ENCODE results near the gene GOLGA6A.
"Not testable (repeated sequence)": the region's sequence is repeated elsewhere in the genome, so short reads cannot be mapped to it uniquely, and the experiment has no call there.

Gene GOLGA6A

DNA sequence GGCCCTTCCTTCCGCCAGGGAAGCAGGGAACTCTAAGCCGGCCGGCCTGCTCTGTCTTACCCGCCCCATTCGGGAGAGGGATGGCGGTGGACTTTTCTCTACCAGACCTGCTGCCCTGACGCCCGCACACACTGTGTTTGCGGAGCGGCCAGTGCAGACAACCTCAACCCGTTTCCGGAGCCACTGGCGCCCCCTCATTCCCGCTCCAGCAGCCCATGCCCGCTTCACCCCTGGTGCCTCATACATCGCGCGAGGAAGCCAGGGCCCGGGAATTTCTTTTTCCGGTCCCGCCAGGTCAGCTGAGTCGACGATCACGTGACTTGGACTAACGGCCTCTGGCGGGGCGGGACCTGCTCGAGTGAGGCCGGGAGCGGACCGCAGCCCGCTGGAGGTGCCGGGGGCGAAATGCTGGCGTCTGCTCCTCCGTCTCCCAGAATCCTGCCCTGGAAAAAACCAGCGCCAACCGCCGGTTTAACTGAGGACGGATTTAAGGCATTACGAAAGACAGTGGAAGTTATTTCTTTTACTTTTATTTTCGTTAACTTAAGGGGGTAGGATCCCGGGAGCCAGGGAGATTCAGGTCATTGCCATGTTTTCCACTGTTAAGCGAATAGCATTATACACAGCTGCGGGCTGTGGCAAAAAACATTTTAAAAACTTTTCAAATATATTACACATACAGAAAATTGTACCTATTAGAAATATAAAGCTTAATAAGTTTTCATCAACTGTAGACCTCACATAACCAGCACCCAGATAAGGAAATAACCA lies 17.8 kb upstream of the GOLGA6A start (continued):
- TF ChIP-seq, protein P1, sequence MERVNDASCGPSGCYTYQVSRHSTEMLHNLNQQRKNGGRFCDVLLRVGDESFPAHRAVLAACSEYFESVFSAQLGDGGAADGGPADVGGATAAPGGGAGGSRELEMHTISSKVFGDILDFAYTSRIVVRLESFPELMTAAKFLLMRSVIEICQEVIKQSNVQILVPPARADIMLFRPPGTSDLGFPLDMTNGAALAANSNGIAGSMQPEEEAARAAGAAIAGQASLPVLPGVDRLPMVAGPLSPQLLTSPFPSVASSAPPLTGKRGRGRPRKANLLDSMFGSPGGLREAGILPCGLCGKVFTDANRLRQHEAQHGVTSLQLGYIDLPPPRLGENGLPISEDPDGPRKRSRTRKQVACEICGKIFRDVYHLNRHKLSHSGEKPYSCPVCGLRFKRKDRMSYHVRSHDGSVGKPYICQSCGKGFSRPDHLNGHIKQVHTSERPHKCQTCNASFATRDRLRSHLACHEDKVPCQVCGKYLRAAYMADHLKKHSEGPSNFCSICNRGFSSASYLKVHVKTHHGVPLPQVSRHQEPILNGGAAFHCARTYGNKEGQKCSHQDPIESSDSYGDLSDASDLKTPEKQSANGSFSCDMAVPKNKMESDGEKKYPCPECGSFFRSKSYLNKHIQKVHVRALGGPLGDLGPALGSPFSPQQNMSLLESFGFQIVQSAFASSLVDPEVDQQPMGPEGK (tag by site-specific recombination; IDR thresholded peaks at IDR 0.05), result peak; percentile 68
- TF ChIP-seq ZNF391 (tag by site-specific recombination; IDR thresholded peaks at IDR 0.05; ENCODE audit: borderline replicate concordance, low read depth) (peak; percentile 77; the same call in 1 of the 2 replicates), ZNF146 (tag by site-specific recombination; IDR thresholded peaks at IDR 0.05) (0 out of 2 replicates have a peak, but pooled peaks have one; percentile 27), ZNF561 (tag by site-specific recombination; IDR thresholded peaks at IDR 0.05; ENCODE audit: borderline replicate concordance) (peak; percentile 84), BCL11B (tag by site-specific recombination; IDR thresholded peaks at IDR 0.05; ENCODE audit: low read depth) (peak; percentile 55; the same call in 1 of the 2 replicates), GLIS1 (tag by site-specific recombination; IDR thresholded peaks at IDR 0.05) (peak; percentile 45; the same call in 1 of the 2 replicates), SP3 (tag by site-specific recombination; IDR thresholded peaks at IDR 0.05) (peak; percentile 82)
- TF ChIP-seq, protein P2, sequence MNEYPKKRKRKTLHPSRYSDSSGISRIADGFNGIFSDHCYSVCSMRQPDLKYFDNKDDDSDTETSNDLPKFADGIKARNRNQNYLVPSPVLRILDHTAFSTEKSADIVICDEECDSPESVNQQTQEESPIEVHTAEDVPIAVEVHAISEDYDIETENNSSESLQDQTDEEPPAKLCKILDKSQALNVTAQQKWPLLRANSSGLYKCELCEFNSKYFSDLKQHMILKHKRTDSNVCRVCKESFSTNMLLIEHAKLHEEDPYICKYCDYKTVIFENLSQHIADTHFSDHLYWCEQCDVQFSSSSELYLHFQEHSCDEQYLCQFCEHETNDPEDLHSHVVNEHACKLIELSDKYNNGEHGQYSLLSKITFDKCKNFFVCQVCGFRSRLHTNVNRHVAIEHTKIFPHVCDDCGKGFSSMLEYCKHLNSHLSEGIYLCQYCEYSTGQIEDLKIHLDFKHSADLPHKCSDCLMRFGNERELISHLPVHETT (tag by site-specific recombination; IDR thresholded peaks at IDR 0.05), result peak; percentile 92
- TF ChIP-seq, protein P3, sequence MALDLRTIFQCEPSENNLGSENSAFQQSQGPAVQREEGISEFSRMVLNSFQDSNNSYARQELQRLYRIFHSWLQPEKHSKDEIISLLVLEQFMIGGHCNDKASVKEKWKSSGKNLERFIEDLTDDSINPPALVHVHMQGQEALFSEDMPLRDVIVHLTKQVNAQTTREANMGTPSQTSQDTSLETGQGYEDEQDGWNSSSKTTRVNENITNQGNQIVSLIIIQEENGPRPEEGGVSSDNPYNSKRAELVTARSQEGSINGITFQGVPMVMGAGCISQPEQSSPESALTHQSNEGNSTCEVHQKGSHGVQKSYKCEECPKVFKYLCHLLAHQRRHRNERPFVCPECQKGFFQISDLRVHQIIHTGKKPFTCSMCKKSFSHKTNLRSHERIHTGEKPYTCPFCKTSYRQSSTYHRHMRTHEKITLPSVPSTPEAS (tag by site-specific recombination; IDR thresholded peaks at IDR 0.05), result peak; percentile 43; the same call in 1 of the 2 replicates
- TF ChIP-seq, protein P4, sequence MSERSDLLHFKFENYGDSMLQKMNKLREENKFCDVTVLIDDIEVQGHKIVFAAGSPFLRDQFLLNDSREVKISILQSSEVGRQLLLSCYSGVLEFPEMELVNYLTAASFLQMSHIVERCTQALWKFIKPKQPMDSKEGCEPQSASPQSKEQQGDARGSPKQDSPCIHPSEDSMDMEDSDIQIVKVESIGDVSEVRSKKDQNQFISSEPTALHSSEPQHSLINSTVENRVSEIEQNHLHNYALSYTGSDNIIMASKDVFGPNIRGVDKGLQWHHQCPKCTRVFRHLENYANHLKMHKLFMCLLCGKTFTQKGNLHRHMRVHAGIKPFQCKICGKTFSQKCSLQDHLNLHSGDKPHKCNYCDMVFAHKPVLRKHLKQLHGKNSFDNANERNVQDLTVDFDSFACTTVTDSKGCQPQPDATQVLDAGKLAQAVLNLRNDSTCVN (tag by site-specific recombination; optimal IDR thresholded peaks at IDR 0.05), result peak; percentile 47

DNA sequence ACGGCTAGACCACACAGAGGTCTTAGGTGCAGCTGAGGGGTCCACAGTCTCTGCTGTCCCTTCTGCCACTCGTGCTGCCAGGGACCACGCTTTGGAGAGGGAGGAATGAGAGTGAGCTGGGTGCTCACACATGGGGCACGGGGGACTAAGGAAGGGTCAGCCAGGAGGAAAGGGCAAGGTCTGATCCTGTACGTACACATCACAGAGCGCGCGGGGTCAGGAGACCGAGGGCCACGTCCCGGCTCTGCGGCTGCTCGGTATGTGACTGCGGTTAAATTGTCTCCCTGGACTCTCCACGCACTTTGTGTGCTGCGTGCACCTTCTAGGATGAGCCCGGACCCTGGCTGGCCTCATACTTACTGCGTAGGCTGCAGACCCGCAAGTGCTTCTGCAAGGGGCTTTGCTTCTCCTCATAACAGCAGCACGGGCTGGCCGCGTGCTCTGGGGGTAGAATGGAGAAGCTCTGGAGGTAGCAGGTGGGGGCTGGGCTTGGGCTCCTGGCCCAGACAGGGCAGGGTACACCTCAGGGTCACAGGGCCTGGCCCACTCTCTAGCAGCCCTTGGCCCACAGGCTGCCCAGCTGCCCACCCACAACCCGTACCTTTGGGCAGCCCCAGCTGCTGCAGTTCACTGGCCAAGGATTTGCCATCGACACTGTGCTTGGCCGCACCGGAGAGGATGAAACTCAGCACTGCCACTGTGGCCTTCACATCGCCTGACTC lies 14.6 kb upstream of the GOLGA6A start:
- H3K4me3 ChIP-seq (ENCODE audit: low read depth, low read length); CTCF ChIA-PET; POLR2A ChIA-PET; H3K27ac ChIP-seq (ENCODE audit: extremely low read depth, low read depth, low read length); H3K4me1 ChIP-seq (ENCODE audit: control insufficient read depth, insufficient read depth, low read length); H3K9me3 ChIP-seq (ENCODE audit: control insufficient read depth, insufficient read depth, low read depth, low read length); H3K36me3 ChIP-seq (ENCODE audit: control insufficient read depth in 2 of 2, insufficient read depth in 1 of 2, low read length in 2 of 2): not testable (repeated sequence)

DNA sequence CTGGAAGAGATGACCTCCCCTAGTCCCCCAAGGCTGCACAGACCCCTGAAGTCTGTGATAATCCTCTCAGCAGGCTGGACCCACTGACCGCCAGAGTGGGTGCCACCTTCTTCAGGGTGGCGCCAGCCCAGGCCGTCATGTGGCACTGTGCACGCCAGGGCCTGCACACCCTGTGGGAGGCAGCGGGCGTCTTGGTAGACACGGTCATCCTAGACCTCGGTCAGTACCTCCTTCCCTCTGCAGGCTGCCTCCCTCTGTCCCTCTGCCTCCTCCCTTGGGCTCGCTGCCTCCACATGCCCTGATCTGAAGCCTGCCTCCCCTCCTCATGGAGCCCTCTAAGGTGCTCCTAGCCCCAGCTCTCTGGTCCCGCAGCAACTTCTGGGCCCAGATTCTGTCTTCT lies 13.3 kb upstream of the GOLGA6A start:
- CTCF ChIA-PET; H3K27ac ChIP-seq (ENCODE audit: extremely low read depth, low read depth, low read length); POLR2A ChIA-PET; H3K4me1 ChIP-seq (ENCODE audit: control insufficient read depth, insufficient read depth, low read length); H3K9me3 ChIP-seq (ENCODE audit: control insufficient read depth, insufficient read depth, low read depth, low read length); H3K36me3 ChIP-seq (ENCODE audit: control insufficient read depth in 2 of 2, insufficient read depth in 1 of 2, low read length in 2 of 2); H3K4me3 ChIP-seq (ENCODE audit: low read depth, low read length): not testable (repeated sequence)

DNA sequence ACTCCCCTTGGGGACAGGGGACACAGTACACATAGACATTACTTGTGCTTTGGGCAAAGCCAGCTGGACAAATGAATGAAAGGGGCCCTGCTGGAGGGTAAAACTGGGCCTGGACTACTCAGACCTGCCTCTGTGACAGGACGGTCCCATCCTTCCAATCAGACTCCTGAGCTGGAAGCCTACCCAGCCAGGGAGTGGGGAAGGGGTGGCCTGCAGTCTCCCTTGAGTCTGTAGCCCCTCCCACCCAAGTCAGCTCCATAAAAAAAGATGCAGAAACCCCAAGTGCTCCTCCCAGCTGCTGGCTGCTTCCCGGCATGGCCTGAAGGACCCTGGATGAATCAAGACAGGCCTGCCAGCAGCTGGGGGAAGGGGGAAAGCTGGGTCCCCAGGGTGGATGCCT lies 12.2 kb upstream of the GOLGA6A start:
- H3K4me3 ChIP-seq (ENCODE audit: low read depth, low read length); H3K4me1 ChIP-seq (ENCODE audit: control insufficient read depth, insufficient read depth, low read length); H3K36me3 ChIP-seq (ENCODE audit: control insufficient read depth in 2 of 2, insufficient read depth in 1 of 2, low read length in 2 of 2); CTCF ChIA-PET; POLR2A ChIA-PET; H3K9me3 ChIP-seq (ENCODE audit: control insufficient read depth, insufficient read depth, low read depth, low read length); H3K27ac ChIP-seq (ENCODE audit: extremely low read depth, low read depth, low read length): not testable (repeated sequence)

DNA sequence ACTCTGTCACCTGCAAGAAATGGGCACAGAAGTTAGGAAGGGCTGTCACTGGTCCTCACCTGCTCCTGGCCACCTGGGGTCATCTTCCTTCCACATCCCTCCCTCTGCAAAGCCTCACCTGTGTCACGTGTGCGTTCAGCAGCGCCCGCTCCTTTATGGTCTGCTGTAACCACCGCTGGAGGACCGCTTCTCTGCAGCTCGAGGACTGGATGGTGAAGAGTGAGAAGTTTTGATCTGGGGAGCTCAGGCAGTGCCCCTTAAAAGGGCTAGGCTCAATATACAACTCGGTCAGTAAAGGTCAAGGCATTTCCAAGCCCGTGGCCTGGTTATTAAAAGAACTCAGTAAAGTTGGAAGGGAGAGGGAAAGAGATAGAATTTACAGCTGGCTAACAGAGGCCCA lies 6.6 kb downstream of the GOLGA6A start:
- H3K27ac ChIP-seq (ENCODE audit: extremely low read depth, low read depth, low read length); CTCF ChIA-PET; H3K4me3 ChIP-seq (ENCODE audit: low read depth, low read length); H3K4me1 ChIP-seq (ENCODE audit: control insufficient read depth, insufficient read depth, low read length); H3K36me3 ChIP-seq (ENCODE audit: control insufficient read depth in 2 of 2, insufficient read depth in 1 of 2, low read length in 2 of 2); H3K9me3 ChIP-seq (ENCODE audit: control insufficient read depth, insufficient read depth, low read depth, low read length); POLR2A ChIA-PET: not testable (repeated sequence)

DNA sequence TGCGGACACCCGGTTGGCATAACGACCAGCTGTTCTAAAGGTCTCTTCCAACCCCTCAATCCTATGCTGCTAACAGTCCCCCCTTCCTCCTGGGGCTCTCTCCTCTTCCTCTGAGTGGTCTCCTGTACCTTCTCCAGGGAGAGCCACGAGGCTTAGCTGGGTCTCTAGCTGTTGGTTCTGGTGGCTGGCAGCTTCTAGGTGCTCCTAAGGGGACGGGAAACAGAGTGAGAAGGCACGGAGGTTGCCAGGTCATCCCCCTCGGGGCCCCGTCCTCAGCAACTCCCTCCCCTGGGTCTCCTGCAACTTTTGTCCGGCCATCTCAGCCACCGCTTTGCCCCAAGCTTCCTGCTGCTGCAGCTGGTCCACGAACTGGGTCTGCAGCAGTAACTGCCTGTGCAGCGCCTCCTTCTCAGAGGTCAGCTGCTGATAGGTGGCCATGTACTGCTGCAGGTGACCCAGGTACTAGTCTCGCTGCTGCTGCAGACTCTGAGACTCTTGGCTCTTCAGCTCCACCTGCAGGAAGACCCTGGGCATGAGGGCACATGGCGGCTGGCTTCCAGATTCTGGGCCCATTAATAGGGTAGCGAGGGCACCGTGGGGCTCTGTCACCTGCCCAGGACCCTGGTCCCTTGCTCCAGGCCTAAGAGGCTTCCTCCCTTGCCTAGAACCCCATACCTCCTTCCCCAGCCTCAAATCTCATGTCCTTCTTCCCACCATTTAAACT lies 9.6 kb downstream of the GOLGA6A start:
- H3K27ac ChIP-seq (ENCODE audit: extremely low read depth, low read depth, low read length); H3K9me3 ChIP-seq (ENCODE audit: control insufficient read depth, insufficient read depth, low read depth, low read length); H3K4me3 ChIP-seq (ENCODE audit: low read depth, low read length); H3K36me3 ChIP-seq (ENCODE audit: control insufficient read depth in 2 of 2, insufficient read depth in 1 of 2, low read length in 2 of 2); POLR2A ChIA-PET; H3K4me1 ChIP-seq (ENCODE audit: control insufficient read depth, insufficient read depth, low read length); CTCF ChIA-PET: not testable (repeated sequence)

DNA sequence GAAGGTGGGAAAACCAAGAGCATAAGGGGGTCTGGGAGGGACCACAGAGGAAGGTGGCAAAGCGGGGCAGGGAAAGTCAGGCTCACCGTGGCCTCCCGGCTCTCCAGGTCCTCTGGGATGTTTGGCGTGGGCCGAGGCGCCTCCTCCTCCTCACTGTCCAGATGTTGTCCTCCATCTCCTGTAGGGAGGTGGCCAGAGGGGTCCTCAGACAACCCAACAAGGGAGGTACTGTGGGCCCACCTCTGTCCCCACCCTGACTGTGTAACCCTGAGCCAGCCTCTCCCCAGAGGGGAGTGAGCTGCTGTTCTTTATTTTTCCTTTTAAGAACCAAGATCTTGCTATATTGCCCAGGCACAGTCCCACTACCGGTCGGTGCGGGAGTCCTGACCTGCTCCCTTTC lies 10.2 kb downstream of the GOLGA6A start:
- H3K4me1 ChIP-seq (ENCODE audit: control insufficient read depth, insufficient read depth, low read length); POLR2A ChIA-PET; H3K27ac ChIP-seq (ENCODE audit: extremely low read depth, low read depth, low read length); CTCF ChIA-PET; H3K4me3 ChIP-seq (ENCODE audit: low read depth, low read length); H3K36me3 ChIP-seq (ENCODE audit: control insufficient read depth in 2 of 2, insufficient read depth in 1 of 2, low read length in 2 of 2); H3K9me3 ChIP-seq (ENCODE audit: control insufficient read depth, insufficient read depth, low read depth, low read length): not testable (repeated sequence)

All from HEK293 (cell line).